Astrocyte (in vitro differentiated cells and primary cell): ENCODE data around the gene MTHFS.

Source experiments
- EZH2 ChIP-seq: IDR thresholded peaks from 2 replicates; pipeline ENCODE4 v1.6.1; 2012; ENCODE audit warnings: mild to moderate bottlenecking, low read length, inconsistent platforms; ENCODE audit not compliant: insufficient read depth
- TF ChIP-seq, protein P1 (sequence below): IDR thresholded peaks from 2 replicates; pipeline ENCODE4 v1.5.1; 2011; ENCODE audit warnings: low read depth, mild to moderate bottlenecking, inconsistent platforms, low read length, moderate library complexity; ENCODE audit not compliant: insufficient read depth

DNA sequence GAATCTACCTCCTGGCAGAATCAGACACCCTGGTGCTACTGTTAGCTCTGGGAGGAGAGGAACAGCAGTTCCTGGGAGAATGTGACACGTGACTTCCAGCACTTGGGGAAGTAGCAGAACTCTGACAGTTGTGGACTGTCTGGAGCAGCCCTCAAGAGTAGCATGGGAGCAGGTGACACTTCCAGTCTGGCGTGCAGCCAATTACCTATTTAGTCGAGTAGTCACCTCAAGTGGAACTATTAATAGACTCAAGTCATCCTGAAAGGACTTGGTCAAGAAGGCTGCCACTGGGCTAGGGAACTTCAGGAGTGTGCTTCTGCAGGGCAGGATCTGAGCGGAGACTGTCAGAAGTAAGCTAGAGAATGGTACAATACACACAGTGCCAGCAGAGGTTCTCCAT is 62.3 kb downstream of the MTHFS start:
- TF ChIP-seq, protein P1, sequence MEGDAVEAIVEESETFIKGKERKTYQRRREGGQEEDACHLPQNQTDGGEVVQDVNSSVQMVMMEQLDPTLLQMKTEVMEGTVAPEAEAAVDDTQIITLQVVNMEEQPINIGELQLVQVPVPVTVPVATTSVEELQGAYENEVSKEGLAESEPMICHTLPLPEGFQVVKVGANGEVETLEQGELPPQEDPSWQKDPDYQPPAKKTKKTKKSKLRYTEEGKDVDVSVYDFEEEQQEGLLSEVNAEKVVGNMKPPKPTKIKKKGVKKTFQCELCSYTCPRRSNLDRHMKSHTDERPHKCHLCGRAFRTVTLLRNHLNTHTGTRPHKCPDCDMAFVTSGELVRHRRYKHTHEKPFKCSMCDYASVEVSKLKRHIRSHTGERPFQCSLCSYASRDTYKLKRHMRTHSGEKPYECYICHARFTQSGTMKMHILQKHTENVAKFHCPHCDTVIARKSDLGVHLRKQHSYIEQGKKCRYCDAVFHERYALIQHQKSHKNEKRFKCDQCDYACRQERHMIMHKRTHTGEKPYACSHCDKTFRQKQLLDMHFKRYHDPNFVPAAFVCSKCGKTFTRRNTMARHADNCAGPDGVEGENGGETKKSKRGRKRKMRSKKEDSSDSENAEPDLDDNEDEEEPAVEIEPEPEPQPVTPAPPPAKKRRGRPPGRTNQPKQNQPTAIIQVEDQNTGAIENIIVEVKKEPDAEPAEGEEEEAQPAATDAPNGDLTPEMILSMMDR: no peak
- no peak for TF ChIP-seq EZH2
